Erythroblast (primary cell): ENCODE data around the gene SUGCT.

Experiments
- GATA1 ChIP-seq: IDR thresholded peaks from 2 replicates; pipeline ENCODE4 v1.6.1; 2011; ENCODE audit warnings: low read depth, mild to moderate bottlenecking, control low read depth, low read length, moderate library complexity
- POLR2A ChIP-seq: IDR thresholded peaks from 2 replicates; pipeline ENCODE4 v1.6.1; 2011; ENCODE audit warnings: mild to moderate bottlenecking, low read length

GRCh38 chr7:40647719-40648118 is 512.9 kb downstream of the SUGCT start:
- TF ChIP-seq POLR2A = no peak
- no peak for TF ChIP-seq GATA1
